ENCODE data around the gene ASAP2.

- TF ChIP-seq, protein P1, sequence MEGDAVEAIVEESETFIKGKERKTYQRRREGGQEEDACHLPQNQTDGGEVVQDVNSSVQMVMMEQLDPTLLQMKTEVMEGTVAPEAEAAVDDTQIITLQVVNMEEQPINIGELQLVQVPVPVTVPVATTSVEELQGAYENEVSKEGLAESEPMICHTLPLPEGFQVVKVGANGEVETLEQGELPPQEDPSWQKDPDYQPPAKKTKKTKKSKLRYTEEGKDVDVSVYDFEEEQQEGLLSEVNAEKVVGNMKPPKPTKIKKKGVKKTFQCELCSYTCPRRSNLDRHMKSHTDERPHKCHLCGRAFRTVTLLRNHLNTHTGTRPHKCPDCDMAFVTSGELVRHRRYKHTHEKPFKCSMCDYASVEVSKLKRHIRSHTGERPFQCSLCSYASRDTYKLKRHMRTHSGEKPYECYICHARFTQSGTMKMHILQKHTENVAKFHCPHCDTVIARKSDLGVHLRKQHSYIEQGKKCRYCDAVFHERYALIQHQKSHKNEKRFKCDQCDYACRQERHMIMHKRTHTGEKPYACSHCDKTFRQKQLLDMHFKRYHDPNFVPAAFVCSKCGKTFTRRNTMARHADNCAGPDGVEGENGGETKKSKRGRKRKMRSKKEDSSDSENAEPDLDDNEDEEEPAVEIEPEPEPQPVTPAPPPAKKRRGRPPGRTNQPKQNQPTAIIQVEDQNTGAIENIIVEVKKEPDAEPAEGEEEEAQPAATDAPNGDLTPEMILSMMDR (IDR thresholded peaks at IDR 0.05) = no peak
- TF ChIP-seq EZH2 (IDR thresholded peaks at IDR 0.05; ENCODE audit: borderline replicate concordance, insufficient read depth, low read depth, low read length, poor library complexity, severe bottlenecking) = no peak
Observed at GRCh38 chr2:9292426-9292825, 85.8 kb downstream of the ASAP2 start.
